NK-92 treated with Interleukin-12 subunit alpha and Interleukin-12 subunit beta, amount 100 ng/mL, for 24 hours (cell line): ENCODE results near the gene ACTR3C.
"Not testable (repeated sequence)": the region's sequence is repeated elsewhere in the genome, so short reads cannot be mapped to it uniquely, and the experiment has no call there.

Source experiments
- DNase-seq: peaks from one replicate; lab custom pipeline; 2025; lab: John Stamatoyannopoulos, UW

ACTR3C gene

DNA sequence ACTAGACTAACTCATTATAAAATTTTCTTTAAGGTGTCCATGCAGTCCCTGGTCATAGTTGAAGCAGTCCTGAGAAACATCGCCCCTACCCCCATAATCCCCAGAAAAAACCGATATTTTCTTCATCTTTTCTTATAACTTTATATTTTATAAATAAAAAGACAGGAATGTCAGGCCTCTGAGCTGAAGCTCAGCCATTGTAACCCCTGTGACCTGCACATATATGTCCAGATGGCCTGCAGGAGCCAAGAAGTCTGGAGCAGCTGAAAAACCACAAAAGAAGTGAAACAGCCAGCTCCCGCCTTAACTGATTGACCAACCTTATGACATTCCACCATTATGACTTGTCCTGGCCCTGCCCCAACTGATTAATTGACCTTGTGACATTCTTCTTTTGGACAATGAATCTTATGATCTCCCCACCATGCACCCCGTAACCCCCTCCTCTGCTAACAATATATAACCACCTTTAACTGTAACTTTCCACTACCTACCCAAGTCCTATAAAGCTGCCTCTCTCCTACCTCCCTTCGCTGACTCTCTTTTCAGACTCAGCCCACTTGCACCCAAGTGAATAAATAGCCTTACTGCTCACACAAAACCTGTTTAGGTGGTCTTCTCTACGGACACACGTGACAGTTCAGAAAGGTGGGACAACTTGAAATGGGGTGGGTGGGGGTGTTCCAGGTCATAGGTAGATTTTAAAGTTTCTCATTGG, 10.5 kb downstream of the ACTR3C start:
- not testable (repeated sequence) for DNase-seq

DNA sequence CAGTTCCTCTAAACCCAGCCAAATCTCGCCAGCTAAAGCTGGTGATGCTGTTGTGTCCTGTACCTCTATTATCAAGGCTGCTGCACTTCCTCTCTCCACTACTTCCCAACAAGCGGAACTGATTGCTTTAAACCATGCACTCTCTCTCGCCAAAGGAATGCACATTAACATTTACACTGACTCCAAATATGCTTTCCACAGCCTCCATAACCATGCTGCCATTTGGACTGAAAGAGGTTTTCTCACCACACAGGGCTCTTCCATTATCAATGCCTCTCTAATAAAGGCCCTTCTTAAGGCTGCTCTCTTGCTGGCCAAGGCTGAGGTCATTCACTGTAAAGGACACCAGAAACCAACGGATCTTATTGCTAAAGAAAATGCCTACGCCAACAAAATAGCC, 11.6 kb downstream of the ACTR3C start:
- DNase-seq = no peak

DNA sequence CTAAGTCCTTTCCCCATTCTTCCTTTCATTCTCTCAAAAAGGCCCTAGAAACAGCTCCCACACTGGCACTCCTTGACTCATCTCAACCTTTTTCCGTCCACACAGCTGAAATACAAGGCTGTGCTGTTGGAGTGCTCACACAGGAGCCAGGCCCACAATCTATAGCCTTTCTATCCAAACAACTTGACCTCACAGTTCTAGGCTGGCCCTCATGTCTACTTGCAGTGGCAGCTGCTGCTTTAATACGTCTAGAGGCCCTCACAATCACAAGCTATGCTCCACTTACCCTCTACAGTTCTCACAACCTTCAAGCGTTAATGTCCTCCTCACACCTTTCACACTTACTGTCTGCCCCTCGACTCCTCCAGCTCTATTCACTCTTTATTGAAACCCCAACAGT, 12.2 kb downstream of the ACTR3C start:
- no peak for DNase-seq

DNA sequence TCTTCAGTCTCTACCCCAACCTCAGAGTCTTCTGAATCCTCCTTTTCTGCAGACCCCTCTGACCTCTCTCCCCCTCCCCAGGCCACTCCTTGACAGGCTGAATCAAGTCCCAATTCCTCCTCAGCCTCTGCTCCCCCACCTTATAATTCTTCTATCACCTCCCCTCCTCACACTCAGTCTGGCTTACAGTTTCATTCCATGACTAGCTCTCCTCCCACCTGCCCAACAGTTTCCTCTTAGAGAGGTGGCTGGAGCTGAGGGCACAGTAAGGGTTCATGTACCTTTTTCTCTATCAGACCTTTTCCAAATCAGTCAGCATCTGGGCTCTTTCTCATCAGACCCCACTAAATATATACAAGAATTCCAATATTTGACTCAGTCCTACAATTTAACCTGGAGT, 14.8 kb downstream of the ACTR3C start:
- DNase-seq = no peak

DNA sequence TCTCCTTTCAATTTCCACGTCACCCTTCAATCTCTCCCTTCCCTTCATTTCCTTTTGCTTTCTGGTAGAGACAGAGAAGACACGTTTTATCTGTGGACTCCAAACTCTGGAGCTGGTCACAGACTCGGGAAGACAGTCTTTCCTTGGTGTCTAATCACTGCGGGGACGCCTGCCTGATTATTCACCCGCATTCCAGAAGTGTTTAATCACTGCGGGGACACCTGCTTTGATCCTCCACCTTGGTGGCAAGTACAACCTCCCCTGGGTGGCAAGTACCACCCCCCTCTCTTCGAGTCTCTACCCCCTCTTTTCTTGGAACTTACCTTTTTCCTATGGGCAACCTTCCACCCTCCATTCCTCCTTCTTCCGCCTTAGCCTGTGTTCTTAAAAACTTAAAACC, 15.4 kb downstream of the ACTR3C start:
- DNase-seq = no peak

DNA sequence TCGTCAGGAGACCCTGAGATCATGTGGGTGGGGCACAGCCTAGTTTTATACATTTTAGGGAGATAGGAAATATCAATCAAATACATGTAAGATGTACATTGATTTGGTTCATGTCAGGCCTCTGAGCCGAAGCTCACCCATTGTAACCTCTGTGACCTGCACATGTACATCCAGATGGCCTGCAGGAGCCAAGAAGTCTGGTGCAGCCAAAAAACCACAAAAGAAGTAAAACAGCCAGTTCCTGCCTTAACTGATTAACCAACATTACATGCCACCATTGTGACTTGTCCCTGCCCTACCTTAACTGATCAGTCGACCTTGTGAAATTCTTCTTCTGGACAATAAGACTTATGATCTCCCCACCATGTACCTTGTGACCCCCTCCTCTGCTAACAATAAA, 16.2 kb downstream of the ACTR3C start:
- DNase-seq = no peak

DNA sequence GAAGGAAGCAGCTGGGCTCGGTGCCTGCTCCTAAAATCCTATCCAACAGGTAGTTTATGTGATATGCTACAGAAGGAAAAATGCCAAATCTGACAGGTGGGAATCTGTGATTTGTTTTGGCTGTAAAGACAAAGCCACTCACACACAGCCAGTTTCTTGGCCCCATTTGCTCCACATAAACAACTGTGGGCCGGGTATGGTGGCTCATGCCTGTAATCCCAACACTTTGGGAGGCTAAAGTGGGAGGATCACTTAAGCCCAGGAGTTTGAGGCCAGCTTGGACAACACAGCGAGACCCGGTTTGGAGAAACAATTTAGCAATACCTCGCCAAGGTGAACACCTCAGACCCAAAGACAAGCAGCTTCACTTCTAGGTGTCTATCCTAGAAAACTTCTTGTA, 17.0 kb downstream of the ACTR3C start:
- DNase-seq = not testable (repeated sequence)

DNA sequence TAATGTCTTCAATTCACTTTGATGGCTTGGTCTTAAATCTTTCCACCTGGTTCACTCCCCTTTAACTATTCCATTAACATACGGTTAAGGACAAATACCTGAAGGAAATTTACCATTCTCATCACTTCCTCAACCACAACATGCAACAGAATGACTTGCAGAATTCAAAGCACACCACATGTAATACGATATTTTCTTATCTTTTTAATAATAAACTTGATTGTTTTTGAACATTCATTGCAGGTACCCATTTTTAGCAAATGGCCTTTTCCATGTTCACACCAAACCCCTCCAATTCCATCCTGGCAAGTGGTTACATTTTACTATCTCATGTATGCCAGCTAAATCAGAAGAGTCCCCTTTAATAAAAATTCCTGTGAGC, 17.5 kb downstream of the ACTR3C start:
- not testable (repeated sequence) for DNase-seq

DNA sequence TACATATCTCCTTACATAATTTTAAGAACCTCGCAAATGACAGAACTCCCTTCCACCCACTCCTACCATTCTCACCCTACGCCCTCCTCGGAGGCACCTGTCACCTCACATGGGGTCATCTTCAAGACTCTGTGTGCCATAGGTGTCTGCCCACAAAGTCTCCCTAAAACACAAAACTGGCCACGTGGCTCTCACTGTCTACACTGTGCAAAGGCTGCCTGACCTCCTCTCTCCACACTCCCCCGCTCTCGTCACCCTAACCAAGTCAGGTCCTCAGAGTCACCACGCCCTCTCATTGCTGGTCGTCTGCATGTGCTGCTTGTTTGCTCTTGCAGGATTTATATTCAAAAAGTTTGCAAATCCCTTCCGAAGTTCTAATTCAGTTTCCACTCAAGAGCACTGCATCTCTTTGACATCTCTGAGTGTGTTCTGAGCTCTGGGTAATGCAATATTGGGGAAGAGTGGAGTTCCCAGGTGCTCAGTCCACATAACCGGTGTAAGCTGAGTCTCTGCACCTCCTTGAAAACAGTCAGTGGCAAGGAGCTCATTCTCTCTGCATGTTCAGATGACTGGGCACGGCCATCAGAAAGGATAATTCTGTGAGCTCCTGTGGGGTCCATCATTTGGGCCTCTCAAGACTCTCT, 18.0 kb downstream of the ACTR3C start:
- not testable (repeated sequence) for DNase-seq

DNA sequence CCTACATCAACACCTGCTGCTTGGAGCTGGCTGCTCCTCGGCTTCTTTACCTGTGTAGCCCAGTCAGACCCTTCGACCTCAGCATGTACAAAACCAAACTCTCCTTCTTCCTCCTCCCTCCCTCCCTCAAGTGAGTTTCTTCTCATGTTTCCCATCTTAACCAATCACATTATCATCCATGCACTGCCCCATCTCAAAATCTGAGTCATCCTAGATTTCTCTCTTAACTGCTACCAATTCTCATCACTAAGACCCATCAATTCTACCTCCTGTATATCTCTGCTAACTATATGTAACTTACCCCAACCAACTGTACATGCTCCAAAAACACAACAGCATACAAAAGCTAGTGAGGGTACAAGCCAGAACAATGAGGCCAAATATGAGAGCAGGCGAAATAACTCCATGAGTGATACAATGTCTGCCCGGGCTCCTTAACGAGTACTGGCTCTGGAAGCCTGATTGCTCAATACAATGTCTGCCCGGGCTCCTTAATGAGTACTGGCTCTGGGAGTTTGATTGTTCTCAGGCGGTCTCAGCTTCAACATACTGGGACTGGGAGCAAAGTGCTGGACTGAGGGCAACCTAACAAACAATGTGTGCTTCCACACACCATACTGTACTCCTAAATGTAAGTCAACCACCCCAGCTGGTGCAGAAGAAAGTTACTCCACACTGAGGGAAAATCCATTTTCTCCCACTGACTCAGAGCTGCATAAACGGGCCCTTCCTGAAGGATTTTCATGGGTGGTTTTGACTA, 18.7 kb downstream of the ACTR3C start:
- not testable (repeated sequence) for DNase-seq

DNA sequence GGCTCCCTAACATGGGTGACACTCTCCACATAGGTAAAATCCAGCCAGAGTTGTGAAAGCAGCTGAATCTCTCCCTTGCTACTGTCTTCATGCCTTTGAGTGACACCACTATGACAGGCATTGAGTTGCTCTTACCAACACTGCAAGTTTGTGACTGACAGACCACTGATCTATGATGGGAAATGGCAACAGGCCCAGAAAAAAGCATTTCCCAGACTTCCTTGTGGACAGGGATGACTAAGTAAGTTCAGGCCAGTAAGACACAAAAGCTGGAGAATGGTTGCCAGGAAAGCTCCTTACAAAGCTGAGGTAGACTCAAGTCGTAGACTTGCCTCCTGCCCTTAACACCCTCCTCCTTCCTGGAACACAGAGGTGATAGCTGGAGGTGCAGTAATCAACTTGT, 20.4 kb downstream of the ACTR3C start:
- not testable (repeated sequence) for DNase-seq

DNA sequence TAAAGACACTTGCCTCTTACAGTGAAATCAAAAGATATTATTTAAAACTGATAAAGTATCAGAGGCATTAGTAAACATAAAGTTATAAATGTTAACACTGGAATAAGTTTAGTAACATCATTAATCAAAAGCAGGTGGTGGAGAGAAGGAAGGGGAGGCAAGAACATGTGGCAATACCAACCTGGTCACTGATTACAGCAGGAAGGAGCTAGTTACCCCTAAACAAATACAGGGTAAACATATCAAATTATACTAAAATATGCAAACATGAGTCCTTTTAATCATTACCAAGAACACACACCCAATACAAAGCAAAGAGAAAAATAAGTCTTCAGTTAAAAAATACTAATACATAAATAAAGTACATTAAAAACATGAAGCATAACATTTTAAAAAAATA, 25.4 kb downstream of the ACTR3C start:
- not testable (repeated sequence) for DNase-seq

DNA sequence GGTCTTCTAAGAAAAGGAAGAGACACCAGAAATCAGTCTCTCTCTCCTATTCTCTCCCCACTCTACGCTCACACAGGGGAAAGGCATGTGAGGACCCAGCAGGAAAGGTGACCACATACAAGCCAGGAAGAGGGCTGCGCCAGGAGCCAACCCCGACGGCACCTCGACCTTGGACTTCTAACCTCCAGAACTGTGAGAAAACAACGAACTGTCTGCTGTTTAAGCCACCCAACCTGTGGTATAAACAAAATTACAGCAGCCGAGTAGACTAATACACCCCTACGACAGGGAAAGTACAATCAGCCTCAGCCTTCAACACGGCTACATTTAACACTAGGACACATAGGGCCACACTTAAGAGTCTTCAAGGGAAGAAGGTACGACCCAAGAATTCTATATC, 26.5 kb downstream of the ACTR3C start:
- not testable (repeated sequence) for DNase-seq

DNA sequence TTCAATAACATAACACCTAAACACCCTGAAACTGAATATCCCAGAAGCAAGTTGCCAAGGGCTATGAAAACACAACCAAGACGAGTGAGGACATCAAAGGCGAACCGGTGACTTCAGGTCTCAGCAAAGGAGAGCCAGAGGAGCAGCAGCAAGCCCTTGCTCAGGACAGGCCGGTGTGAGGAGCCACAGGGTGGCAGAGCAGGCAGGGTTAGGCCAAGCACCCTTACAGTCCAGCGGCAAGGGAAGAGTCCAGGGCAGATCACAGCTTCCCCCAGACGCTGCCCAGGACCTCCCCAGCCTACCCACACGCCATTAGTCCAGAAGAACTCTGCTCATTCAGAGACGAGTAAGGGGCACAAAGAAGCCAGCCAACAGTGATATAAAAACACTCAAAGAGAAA, 27.7 kb downstream of the ACTR3C start:
- DNase-seq = not testable (repeated sequence)

DNA sequence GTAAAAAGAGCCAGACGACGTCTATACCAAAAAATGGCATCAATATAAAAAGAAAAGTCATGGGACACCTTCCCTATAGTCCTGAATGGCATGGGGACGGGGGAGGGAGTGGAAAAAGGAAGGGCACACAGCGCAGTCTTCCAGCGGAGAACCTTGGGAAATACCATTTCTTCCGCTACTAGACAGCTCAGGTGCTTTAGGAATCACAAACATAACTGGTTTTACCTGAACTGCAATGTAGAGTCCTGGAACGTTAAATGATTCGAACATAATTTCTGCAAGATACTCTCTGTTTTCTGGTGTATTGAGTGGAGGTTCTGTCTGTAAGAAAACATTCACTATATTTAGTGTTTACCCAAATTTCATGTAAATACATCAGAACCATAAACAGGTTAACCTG, 28.3 kb downstream of the ACTR3C start:
- DNase-seq = not testable (repeated sequence)

DNA sequence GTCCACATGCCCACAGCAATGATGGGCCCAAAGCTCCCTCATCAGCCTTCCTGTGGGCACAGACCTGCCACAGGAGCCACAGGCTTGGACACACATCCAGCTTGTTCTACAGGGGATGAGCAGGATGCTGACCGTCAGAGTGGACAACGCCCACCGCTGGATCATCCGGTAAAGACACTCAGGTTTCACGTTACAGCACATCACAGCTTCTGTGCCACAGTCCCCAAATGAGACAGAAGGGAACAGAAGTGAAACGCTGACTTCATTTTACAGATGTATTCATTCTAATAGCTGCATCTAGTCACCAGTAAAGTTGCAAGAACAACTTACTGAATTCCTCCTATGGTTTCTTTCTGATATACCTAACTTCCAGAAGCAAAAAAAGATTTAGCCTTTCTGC, 33.0 kb downstream of the ACTR3C start:
- not testable (repeated sequence) for DNase-seq

DNA sequence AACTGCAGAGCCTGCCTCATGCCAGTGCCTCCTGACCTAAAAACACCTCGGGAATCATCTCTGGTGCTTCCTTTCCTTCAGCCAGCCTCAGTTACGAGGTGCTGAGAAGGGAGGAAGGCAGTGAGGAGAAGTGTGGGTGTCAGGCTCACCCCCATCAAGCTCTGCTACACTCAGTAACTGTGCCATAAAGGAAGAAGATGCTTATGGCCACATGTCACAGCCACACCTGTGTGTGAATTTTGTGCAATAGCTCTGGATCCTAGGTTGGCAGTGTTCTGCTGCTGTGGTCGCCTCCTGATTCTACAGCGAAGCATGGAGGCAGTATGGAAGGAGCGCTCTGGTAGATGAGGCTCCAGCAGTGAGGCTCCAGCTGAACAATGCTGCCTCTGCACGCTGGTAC, 34.5 kb downstream of the ACTR3C start:
- not testable (repeated sequence) for DNase-seq

DNA sequence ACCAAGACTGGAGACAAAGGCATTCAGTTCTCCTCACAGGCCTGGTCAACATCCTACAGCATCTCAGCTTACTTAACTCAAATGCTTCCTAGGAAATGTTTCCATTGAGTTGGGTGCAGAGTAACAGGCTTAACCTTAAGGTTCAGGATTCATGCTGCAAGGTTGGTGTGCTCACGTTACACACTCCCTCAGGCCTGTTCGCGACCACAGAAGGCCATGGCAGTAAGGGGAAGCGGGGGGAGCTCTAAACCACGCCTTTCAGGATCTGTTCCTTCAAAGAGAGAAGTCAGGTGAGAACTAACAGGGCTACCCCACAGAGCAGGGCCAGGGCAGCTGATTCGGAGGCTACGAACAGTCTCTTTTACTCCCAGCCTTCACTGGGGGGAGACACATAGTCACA, 35.5 kb downstream of the ACTR3C start:
- DNase-seq = not testable (repeated sequence)

DNA sequence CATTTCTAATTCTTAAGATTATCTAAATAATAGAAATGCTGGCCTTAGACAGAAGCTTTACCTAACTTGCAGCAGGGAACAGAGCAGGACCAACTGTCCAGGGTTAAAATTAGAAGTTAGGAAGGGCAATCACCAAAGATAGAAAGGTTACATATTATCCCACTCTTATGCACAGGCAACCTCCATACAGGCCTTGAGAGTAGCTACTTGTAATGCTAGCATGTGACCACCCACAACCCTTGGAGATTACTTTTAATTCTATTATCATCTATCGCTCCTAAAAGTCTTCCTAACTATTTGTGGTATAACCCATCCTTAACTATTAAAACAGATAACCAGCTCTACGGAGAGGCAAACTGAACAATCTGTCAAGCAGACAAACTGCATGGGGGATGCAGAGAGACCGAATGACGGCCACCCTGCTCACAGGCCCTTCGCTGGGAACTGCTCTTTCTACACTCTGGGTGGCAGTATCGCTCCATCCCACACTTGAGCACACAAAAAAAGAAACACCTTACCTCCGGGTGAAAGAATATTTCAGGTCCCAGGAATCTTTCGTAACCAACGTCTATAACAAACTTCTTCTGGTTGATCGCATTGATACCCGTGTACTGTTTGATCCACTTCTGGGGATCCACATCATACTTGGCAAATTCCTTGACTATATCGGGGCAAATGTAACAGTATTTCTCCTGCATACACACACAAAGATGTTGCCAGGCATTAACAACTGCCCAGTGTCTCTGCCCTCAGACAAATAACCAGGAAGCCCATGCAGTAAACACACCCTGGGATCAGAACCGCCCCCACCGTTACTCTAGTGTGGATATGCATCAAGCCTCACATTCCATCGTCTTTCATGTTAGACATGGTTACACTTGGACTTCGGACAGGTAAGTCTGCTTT, 37.2 kb downstream of the ACTR3C start:
- DNase-seq = not testable (repeated sequence)

DNA sequence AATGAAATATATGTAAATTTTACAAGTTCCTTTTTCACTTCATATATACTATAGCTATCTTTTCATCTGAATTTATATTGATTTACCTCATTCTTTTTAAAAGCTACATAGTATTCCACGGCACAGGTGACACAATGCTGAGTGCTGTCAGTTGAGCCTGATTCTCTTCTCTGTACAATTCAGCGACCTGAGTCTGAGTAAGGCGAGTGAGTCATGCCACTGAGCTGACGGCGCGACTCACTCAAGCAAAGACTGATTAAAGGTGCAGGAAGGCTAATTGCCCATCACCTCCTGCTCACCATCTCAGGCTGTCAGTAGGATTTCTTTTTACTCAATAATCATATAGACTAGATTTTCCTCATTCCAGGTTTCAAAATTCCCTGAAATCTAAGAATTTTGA, 39.7 kb downstream of the ACTR3C start:
- not testable (repeated sequence) for DNase-seq

DNA sequence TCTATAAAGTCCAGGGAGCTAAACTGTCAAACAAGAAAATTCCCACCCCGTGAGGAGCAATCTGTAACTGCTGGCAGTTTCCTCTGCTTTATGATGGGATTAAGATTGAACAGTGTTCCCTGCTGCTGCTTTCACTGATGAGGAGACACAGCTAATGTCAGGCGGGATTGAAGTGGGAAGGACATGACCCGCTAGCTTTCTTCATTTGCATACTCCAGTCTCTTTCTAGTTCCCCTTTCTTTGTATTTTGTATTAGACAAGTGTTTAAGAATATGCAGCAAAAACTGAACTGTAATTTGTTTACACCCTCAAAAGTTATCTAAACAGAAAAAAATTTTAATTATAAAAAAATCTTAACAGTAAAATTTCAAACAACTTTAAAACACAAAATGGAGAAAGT, 40.2 kb downstream of the ACTR3C start:
- DNase-seq = not testable (repeated sequence)
